Ishikawa (cell line): ENCODE data around the gene GALNT6.

Experiments
- CEBPB ChIP-seq: IDR thresholded peaks from 2 replicates; pipeline ENCODE4 v1.6.1; 2012
- CREB1 ChIP-seq: IDR thresholded peaks from 2 replicates; pipeline ENCODE4 v1.6.1; 2012; ENCODE audit warnings: low read depth
- EGR1 ChIP-seq: IDR thresholded peaks from 2 replicates; pipeline ENCODE4 v1.6.1; 2012
- EP300 ChIP-seq: IDR thresholded peaks from 2 replicates; pipeline ENCODE4 v1.6.1; 2012; ENCODE audit warnings: borderline replicate concordance
- MAX ChIP-seq: IDR thresholded peaks from 2 replicates; pipeline ENCODE4 v1.6.1; 2012
- RAD21 ChIP-seq: IDR thresholded peaks from 2 replicates; pipeline ENCODE4 v1.6.1; 2012; ENCODE audit warnings: low read depth
- REST ChIP-seq: IDR thresholded peaks from 2 replicates; pipeline ENCODE4 v1.6.1; 2012; ENCODE audit warnings: low read depth, mild to moderate bottlenecking
- TAF1 ChIP-seq: IDR thresholded peaks from 2 replicates; pipeline ENCODE4 v1.6.1; 2012; ENCODE audit warnings: low read depth, mild to moderate bottlenecking
- TEAD4 ChIP-seq: IDR thresholded peaks from 2 replicates; pipeline ENCODE4 v1.6.1; 2012
- USF1 ChIP-seq: IDR thresholded peaks from 2 replicates; pipeline ENCODE4 v1.6.1; 2012
- YY1 ChIP-seq: IDR thresholded peaks from 2 replicates; pipeline ENCODE4 v1.6.1; 2012; ENCODE audit warnings: low read depth

GRCh38 chr12:51334764-51335163 lies 56.4 kb downstream of the GALNT6 start:
- TF ChIP-seq CREB1 (no peak), TAF1 (no peak), RAD21 (no peak), EGR1 (no peak), REST (no peak), EP300 (no peak), USF1 (no peak), CEBPB (no peak), MAX (no peak), TEAD4 (no peak), YY1 (no peak)
